Smooth muscle cell (in vitro differentiated cells): ENCODE measurements around the gene CRACR2A. TPM values are rescaled to one million over a fixed set of nuclear protein-coding genes. Genes with fewer than 3 reads are reported as not detected.

Experiments used
- DNase-seq: peaks from one replicate; lab custom pipeline; 2025; ENCODE audit not compliant: unreplicated experiment; lab: John Stamatoyannopoulos, UW
- H2AFZ ChIP-seq: fragments of 200-600 bp; sonication (generic); 2 replicates; pipeline ENCODE4 v1.6.0; 2016; ENCODE audit warnings: antibody characterized with exemption, low read depth, mild to moderate bottlenecking
- H3F3A ChIP-seq: fragments of 200-600 bp; sonication (generic); 2 replicates; pipeline ENCODE4 v1.6.0; 2017; ENCODE audit warnings: antibody characterized with exemption, low read depth
- H3K27ac ChIP-seq: fragments of 200-600 bp; sonication (generic); 2 replicates; pipeline ENCODE4 v1.5.1; 2016; ENCODE audit warnings: low read depth, mild to moderate bottlenecking
- H3K27me3 ChIP-seq: fragments of 200-600 bp; sonication (generic); 2 replicates; pipeline ENCODE4 v1.6.1; 2016; ENCODE audit warnings: low read depth, mild to moderate bottlenecking
- H3K36me3 ChIP-seq: fragments of 200-600 bp; sonication (generic); 2 replicates; pipeline ENCODE4 v1.5.1; 2016; ENCODE audit warnings: low read depth
- H3K4me1 ChIP-seq: fragments of 200-600 bp; sonication (generic); 2 replicates; pipeline ENCODE4 v1.5.1; 2016; ENCODE audit warnings: low read depth
- H3K4me2 ChIP-seq: fragments of 200-600 bp; sonication (generic); 2 replicates; pipeline ENCODE4 v1.6.0; 2016; ENCODE audit warnings: mild to moderate bottlenecking
- H3K4me3 ChIP-seq: fragments of 200-600 bp; sonication (generic); 2 replicates; pipeline ENCODE4 v1.5.1; 2016; ENCODE audit warnings: mild to moderate bottlenecking
- H3K79me2 ChIP-seq: fragments of 200-600 bp; sonication (generic); 2 replicates; pipeline ENCODE4 v1.6.0; 2016; ENCODE audit warnings: low read depth, mild to moderate bottlenecking
- H3K9ac ChIP-seq: fragments of 200-600 bp; sonication (generic); 2 replicates; pipeline ENCODE4 v1.6.0; 2016; ENCODE audit warnings: low read depth
- H3K9me3 ChIP-seq: fragments of 200-600 bp; sonication (generic); replicated peaks from 2 replicates; pipeline ENCODE4 v1.5.1; 2016; ENCODE audit warnings: low read depth
- H4K20me1 ChIP-seq: fragments of 200-600 bp; sonication (generic); 2 replicates; pipeline ENCODE4 v1.6.0; 2016; ENCODE audit warnings: low read depth
- CTCF ChIP-seq: fragments of 200-600 bp; sonication (generic); IDR thresholded peaks from 2 replicates; pipeline ENCODE4 v1.5.1; 2017; ENCODE audit warnings: borderline replicate concordance, mild to moderate bottlenecking, antibody characterized with exemption; ENCODE audit not compliant: insufficient read depth, poor library complexity, severe bottlenecking
- WGBS: methylation state at CpG from one replicate; pipeline ENCODE4 v1.1.7; 2016; ENCODE audit warnings: low lambda C conversion rate; 5-methylcytosine and 5-hydroxymethylcytosine counted together
- polyA plus RNA-seq: library from polyadenylated mRNA; unstranded; fragments of >200 nt; fragmentation: Nextera tagmentation; extraction: Ambion mirVana; gene quantifications from 2 replicates; pipeline ENCODE4 v1.2.1, GENCODE V29; 2016
- total RNA-seq: library from RNA; depleted of rRNA; stranded (reverse); fragments of >200 nt; gene quantifications from 2 replicates; pipeline ENCODE4 v1.2.3, GENCODE V29; 2014

CRACR2A gene
- total and polyA plus RNA-seq, 2 experiments from 2014 or later, result 0.99 to 1.3 TPM

GRCh38 chr12:3583656-3584334 is 169.1 kb downstream of the CRACR2A start:
- no peaks in the 10 kb centered on the region for H3K4me1 ChIP-seq
- H3K4me3 ChIP-seq, result no peak overlapping the region
- H3K27ac ChIP-seq, result no peak overlapping the region
- H3K9me3 ChIP-seq, result no peaks in the 10 kb centered on the region
- no peak overlapping the region for H3K9ac ChIP-seq
- H2AFZ ChIP-seq, result no peak overlapping the region
- no peaks in the 10 kb centered on the region for H4K20me1 ChIP-seq
- no peaks in the 10 kb centered on the region for H3K79me2 ChIP-seq
- H3K27me3 ChIP-seq, result peaks cover 14% of the 10 kb centered on the region
- 91% methylated on average over 8 of the region's 8 CpGs for WGBS
- H3K4me2 ChIP-seq, result no peak overlapping the region
- no peaks in the 10 kb centered on the region for H3K36me3 ChIP-seq
- no peak for DNase-seq
- H3F3A ChIP-seq, result no peaks in the 10 kb centered on the region
- TF ChIP-seq CTCF, result no peak

GRCh38 chr12:3580094-3580749 is 172.7 kb downstream of the CRACR2A start:
- H3K9me3 ChIP-seq, result no peaks in the 10 kb centered on the region
- WGBS, result 86% methylated on average over 13 of the region's 13 CpGs
- H3F3A ChIP-seq, result no peaks in the 10 kb centered on the region
- H3K4me2 ChIP-seq, result no peak overlapping the region
- no peak overlapping the region for H2AFZ ChIP-seq
- H3K79me2 ChIP-seq, result no peaks in the 10 kb centered on the region
- no peak overlapping the region for H3K4me3 ChIP-seq
- peaks cover 4% of the 10 kb centered on the region for H3K4me1 ChIP-seq
- no peaks in the 10 kb centered on the region for H3K36me3 ChIP-seq
- DNase-seq, result no peak
- H4K20me1 ChIP-seq, result no peaks in the 10 kb centered on the region
- peaks cover 19% of the 10 kb centered on the region for H3K27me3 ChIP-seq
- TF ChIP-seq CTCF, result no peak
- no peak overlapping the region for H3K27ac ChIP-seq
- H3K9ac ChIP-seq, result no peak overlapping the region

GRCh38 chr12:3579446-3580093 is 173.3 kb downstream of the CRACR2A start:
- Histone ChIP-seq H3K4me1 (peaks cover 7% of the 10 kb centered on the region), H3K4me3 (no peak overlapping the region), H3K9ac (no peak overlapping the region), H2AFZ (no peak overlapping the region), H3K36me3 (no peaks in the 10 kb centered on the region), H3K79me2 (no peaks in the 10 kb centered on the region), H3K27ac (no peak overlapping the region), H3K4me2 (no peak overlapping the region), H4K20me1 (no peaks in the 10 kb centered on the region), H3K9me3 (no peaks in the 10 kb centered on the region), H3F3A (no peaks in the 10 kb centered on the region), H3K27me3 (peaks cover 19% of the 10 kb centered on the region)
- DNase-seq, result no peak
- 88% methylated on average over 15 of the region's 15 CpGs for WGBS
- no peak for TF ChIP-seq CTCF
